Mesenteric fat pad (tissue), 1 donor: Measurements from ENCODE around the gene PDE4D. TPM values are rescaled to one million over a fixed set of nuclear protein-coding genes. Genes with fewer than 3 reads are reported as not detected.

Experiments
- DNase-seq: peaks from one replicate; pipeline ENCODE4 v3.0.0-alpha.2; 2020; ENCODE audit warnings: low spot score
- total RNA-seq: library from RNA; stranded (reverse); fragmentation: NEBNext Ultra II Directional; extraction: Animal tissue kit (Norgen Biotek cat#: 25700); gene quantifications from one replicate; pipeline ENCODE4 v1.2.1, GENCODE V29; 2021
- donor health status: DM: yes; HTN: yes; CAD: no.

PDE4D gene
- total RNA-seq, 1 donor from 2014 or later, result 28.8 TPM

- no peak for DNase-seq
Observed at GRCh38 chr5:59238126-59238902, 655.2 kb downstream of the PDE4D start.

GRCh38 chr5:59236986-59237385 lies 656.5 kb downstream of the PDE4D start:
- no peak for DNase-seq

GRCh38 chr5:59236448-59236847 lies 657.1 kb downstream of the PDE4D start:
- DNase-seq, result no peak

GRCh38 chr5:59234236-59234635 lies 659.3 kb downstream of the PDE4D start:
- DNase-seq, result no peak

- DNase-seq, result no peak
Observed at GRCh38 chr5:59231221-59231931, 662.1 kb downstream of the PDE4D start.

- DNase-seq, result no peak
Observed at GRCh38 chr5:59222687-59223511, 670.6 kb downstream of the PDE4D start.

- DNase-seq, result no peak
Observed at GRCh38 chr5:59221769-59222168, 671.8 kb downstream of the PDE4D start.

GRCh38 chr5:59218424-59219045 lies 675.0 kb downstream of the PDE4D start:
- no peak for DNase-seq

- DNase-seq, result no peak
Observed at GRCh38 chr5:59216841-59217240, 676.7 kb downstream of the PDE4D start.

- no peak for DNase-seq
Observed at GRCh38 chr5:59212596-59212995, 680.9 kb downstream of the PDE4D start.

GRCh38 chr5:59209758-59210359 lies 683.7 kb downstream of the PDE4D start:
- no peak for DNase-seq

- no peak for DNase-seq
Observed at GRCh38 chr5:59208474-59208873, 685.1 kb downstream of the PDE4D start.

- no peak for DNase-seq
Observed at GRCh38 chr5:59207401-59207800, 686.1 kb downstream of the PDE4D start.

- no peak for DNase-seq
Observed at GRCh38 chr5:59206132-59206581, 687.4 kb downstream of the PDE4D start.

- DNase-seq, result no peak
Observed at GRCh38 chr5:59204114-59204897, 689.2 kb downstream of the PDE4D start.

- DNase-seq, result no peak
Observed at GRCh38 chr5:59199868-59200267, 693.7 kb downstream of the PDE4D start.

- no peak for DNase-seq
Observed at GRCh38 chr5:59198832-59199231, 694.7 kb downstream of the PDE4D start.

GRCh38 chr5:59198365-59198764 lies 695.2 kb downstream of the PDE4D start:
- no peak for DNase-seq

- DNase-seq, result no peak
Observed at GRCh38 chr5:59197911-59198310, 695.6 kb downstream of the PDE4D start.
